NOMO-1 treated with DMSO at 0.1 percent for 48 hours (cell line): ENCODE results near the gene CDH13.
A peak's percentile ranks its signal among the peaks of the same experiment; 100 is the strongest.

Experiments used
- DNase-seq: peaks from one replicate; lab custom pipeline; 2025; ENCODE audit not compliant: unreplicated experiment; lab: John Stamatoyannopoulos, UW

CDH13 gene

DNA sequence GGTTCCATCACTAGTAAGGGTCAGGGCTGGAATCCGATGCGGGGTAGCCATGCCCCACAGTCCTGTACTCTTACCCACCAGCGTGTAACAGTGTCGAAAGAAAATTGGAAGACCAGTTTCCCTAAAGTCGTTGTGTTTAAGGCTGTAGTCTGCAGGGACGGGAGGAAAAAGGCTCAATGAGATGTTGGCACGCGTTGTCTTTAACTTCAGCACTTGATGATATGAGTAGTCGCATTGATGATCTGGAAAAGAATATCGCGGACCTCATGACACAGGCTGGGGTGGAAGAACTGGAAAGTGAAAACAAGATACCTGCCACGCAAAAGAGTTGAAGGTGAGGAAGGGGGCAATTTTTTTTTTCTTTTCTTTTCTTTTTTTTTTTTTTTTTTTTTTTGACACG, 1182.3 kb downstream of the CDH13 start:
- DNase-seq = no peak

DNA sequence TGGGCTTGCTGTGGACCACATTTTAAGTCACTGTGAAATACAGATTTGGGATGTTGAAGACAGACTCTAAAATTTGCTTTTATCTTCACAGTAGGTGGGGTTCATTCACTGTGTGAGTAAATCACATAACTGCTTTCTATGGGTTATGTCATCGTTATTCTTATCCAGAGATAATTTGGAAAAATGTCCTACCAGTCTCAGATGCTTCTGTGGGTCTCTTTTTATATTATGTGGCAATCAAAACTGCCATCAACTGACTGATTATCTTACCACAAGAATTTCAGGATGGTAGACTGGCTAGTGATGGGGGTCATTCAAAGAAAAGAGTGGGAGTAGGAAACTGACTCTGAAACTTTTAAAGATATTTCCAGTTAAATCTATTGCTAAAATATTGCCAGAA, 1184.1 kb downstream of the CDH13 start:
- DNase-seq = no peak

DNA sequence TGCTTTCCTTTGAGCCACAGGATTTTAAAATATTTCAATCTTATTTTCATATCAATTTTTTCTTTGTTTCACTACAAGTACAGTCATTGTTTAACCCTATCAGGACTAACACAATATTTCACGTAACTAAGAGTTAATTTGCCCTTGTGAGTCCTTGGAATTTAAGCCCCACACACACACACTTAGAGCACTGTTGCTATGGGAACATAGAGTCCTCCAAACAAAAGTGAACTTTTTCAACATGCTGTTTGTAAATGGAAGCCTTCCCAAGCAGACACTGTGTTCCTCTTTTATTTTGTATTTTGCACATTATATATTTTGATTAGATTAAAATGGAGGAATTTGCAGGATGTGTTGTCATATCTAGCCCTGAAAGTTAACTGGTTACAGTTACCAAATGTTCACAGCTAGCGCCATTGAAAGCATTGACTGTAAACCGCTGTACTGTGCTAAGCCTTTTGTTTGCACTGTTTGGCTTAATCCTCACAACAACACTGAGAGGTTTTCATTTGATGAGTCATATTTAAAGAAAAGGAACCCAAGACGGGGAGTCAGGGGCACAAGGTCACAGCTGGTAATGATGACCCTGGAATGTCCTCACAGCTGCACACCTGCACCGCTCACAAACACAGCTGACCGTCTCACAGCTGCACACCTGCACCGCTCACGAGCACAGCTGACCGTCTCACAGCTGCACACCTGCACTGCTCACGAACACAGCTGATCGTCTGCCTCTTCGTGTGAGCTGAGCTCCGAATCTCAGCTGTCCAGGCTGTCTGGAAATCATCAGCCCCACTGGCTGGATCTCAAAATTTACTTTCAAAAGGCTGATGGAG, 1187.3 kb downstream of the CDH13 start:
- peak; percentile 21 for DNase-seq

DNA sequence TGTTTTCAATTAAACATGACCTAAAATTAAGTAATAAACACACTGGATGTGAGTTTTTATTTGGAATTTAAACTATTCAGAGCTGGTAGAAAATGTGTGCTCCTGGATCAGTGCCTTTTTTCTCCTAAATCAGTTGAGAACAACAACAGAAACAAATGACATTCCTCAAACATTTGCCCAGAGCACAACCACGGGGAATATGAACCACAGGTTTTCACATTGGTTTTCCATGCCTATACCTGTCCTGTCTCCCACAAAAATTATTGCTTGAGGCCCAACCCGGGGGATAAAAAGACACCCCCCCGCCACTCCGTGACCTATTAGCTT, 1187.9 kb downstream of the CDH13 start:
- DNase-seq = no peak

DNA sequence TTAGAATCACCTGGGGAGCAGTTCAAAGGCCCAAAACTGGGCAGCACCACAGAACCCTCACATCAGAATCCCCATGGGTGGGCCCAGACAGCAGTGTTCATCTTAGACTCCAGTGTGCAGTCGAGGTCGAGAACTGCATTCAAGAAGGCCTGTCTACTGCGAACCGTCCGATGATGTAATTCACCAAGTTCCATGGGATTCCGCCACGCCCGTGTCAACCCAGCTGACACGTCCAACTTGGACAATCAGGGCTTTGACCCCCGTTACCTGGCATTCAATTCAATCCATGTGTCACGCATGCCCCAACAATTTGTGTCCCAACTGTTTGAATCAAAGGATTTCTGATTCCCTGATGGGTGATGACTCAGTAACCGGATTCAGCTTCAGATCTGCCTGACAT, 1190.3 kb downstream of the CDH13 start:
- no peak for DNase-seq

DNA sequence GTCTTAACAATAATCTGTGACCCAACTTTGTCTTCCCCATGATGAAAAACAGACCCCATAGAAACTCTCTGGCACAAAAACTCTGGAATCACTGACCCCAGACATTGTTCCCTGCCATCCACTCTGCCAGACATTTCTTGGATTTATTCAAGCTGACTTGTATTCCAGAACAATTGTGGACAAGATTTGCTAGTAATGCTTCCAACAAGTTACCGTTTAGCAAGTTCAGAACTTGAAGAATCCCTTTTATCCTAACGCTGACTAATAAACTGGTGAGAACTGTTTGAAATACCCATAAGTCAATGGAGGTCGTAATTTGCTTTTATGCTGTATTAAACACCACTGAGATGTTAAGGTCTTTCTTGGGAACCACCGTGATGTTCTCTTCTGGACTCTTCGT, 1191.5 kb downstream of the CDH13 start:
- DNase-seq = no peak

DNA sequence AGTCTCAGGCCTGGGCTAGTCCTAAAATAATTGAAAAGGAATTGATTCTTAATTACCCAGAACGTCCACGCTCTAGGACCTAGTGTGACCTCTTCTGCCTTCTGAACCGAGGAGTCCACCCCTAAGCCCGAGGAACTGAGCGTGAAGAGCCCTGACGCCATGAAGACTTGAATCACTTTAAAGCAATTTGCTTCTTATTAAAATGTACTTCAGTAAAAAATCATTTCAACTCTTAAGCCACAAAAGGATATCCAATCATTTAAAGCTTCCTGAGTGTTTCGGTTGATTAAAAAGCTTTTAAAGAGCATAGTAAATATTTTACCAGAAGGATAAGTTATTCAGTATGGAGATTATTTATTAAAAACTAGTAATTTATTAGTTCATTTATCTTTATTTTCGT, 1192.6 kb downstream of the CDH13 start:
- DNase-seq = no peak

DNA sequence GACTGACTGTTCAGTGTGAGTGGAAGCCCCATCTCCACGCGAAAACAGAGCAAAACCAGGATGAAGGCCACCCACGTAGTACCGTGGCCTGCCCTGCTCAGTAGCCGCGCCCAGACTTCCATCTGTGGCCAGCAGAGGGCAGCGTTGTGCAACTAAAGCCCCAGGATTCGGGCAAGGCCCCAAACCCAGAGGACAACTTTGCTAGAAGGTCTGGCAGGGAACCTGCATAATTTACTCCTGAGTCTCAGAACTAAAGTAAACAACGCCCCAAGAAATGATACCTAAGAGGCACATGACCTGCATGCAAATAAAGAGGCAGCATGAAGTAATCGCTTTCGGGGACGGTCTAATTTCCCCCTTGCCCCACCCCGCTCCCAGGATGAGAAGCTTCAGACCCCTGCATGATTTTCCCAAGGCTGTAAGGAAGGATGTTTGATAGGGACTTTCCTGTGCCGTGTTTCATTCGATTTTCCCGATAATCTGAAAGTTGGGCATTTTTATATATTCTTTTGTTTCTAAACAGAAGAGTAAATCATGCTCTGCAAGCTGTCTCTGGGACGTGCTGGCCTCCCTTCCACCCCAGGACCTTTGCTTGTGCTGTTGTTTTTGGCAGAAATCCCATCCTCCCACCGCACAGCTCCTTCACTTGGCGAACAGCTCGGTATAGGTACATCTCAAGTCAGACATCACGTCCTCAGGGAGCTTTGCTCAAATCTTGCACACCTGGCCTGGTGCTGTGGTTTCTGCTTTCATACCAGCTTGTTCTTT, 1199.6 kb downstream of the CDH13 start:
- peak; percentile 57 for DNase-seq

DNA sequence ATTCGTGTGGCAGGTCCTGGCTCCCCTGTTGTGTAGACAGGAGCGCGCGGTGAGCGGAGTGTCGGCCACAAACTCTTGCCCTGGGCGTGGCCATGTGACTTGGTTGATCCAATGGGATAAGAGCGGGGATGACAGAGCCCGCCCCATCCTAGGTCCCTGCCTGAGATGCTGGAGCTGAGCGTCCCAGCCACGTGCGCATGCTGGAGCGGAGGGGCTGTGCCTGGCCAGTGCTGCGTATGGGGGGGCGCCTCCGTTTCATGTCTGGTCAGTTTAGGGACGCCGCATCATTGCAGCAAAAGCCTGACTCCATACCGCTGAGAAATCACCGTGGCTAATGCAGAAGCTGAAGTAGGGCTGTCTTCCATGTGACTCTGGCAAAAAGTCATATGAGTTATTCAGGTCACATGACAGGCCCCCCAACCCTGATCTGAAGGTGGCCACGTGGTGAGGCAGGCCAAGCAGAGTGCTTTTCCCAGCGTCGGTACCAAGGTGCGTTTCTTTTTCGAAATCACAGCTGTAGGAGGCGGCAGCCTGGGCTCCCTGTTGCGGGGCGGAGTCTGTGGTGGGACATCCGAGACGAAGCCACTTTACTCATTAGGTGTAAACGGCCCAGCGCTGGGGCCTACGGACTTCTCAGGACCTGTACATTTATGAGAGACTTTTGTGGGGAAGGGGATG, 1203.5 kb downstream of the CDH13 start:
- no peak for DNase-seq

DNA sequence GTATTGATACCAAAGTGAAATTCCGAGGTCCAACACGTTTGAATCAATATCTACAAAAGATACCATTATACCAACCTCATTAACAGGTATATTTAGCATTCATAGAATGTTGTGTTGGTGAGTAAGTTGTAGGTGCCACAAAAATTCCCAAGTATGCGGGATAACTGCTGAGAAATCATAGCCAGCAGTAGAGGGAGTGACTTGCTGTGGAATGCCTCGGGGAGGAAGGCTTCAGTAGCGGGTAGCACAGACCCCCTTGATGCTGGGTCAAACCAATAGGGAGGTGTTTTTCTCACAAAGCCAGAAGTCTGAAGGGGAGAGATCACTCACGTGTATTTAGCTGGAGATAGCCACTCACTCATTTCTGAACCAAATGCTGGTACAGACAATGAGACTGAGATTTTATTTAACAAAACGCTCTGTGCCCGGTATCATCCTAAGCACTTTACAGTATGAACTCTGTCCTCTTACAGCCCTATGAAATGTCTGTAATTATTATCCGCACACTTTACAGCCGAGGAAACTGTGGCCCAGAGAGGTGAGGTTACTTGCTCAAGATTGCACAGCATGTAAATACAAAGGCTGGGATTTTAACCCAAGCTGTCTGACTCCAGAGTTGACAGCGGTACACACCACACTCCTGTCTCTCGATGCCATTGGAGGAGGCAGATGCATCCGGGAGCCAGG, 1204.1 kb downstream of the CDH13 start:
- DNase-seq = no peak

DNA sequence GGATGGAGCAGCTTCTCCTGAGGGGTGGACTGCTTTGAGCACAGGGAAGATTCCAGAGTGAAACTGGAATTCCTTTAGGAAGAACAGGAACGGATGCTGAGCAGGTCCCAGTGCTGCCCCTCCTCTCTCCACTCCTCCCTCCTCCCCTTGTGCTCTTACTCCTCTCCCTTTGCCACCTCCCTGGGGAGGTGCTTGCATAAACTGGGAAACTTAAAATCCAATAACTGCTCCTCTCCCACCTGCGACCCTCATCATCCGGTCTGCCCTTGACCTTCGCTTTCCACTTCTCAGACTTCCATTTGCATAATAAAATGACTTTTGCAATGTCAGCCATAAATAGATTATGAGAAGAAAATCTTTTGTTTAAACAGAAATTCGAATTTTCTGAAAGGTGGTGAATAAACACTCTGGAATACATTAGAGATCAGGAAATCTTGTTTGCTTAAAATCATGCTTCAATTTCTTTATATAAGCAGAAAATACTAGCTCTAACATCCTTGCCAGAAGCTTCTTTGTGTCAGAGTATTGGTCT, 1204.8 kb downstream of the CDH13 start:
- DNase-seq = no peak

DNA sequence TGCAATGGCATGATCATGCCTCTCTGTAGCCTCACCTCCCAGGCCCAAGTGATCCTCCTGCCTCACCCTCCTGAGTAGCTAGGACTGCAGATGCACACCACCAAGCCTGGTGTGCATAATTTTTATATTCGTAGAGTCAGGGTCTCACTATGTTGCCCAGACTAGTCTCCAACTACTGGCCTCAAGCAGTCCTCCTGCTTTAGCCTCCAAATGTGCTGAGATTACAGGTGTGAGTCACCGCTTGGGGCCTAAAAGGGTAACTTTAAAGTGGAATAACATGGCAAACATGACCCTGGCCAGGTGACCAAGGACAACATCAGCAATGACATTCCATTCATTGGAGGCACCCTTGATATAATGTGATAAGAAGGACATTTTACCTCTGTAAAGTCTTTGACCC, 1207.2 kb downstream of the CDH13 start:
- no peak for DNase-seq

DNA sequence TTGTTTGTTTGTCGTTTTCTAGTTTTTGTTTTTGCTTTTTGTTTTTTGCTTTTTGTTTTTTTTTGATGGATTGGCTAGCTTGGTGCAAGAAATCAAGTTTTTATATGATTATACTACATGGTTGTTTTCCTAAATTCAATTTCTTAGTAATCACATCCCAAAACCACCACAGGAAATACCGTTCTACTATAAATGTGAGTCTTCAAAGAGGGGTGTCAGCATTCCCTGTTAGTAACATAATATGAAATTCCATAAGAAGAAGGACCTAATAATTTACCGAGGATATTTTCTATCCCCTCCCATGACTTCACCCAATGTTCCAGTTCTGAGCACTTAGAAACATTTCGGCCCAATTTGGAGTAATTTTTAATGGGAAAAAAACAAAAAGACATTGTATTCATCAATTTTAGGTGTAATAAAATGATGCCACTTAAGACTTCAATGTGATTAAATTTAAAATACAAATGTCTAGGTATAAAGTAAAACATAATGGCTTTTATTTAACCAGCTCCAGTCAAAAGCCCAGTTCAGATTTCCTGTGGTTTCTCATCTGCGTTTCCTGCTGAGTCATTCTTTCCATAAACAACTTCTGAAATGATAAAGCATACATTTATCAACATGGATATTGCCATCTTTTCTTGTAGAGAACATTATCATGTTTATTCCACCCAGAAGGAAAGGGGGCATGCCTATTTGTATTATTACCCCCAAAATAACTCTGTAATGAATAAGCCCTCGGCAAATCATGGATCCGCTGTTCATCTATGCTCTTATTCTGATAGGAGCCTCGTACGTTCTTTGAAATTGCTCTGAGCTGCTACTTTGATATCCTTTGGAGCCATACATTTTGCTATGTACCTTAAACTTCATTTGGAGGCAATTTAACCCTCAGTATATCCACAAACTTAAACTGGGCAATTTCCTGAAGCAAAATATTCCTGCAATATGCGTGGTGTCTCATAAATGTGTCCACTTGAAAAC, 1209.1 kb downstream of the CDH13 start:
- DNase-seq = peak; percentile 34

DNA sequence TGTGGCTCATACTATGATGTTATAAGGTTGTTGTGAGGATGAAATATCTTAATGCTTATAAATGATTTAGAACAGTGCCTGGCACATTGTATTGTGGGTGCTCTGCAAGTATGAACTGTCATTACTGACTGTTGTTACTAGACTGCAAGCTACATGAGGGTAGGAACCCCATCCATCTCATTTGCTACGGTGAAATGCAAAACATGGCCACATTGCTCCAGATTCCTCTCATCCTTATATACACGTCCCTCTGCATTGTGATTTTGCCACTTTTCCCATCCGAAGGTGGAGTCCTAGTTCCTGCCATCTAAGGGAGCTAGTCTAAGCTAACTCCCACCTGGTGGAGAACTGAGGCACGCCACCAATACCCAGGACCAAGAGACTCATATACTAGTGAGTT, 1210.8 kb downstream of the CDH13 start:
- DNase-seq = no peak

DNA sequence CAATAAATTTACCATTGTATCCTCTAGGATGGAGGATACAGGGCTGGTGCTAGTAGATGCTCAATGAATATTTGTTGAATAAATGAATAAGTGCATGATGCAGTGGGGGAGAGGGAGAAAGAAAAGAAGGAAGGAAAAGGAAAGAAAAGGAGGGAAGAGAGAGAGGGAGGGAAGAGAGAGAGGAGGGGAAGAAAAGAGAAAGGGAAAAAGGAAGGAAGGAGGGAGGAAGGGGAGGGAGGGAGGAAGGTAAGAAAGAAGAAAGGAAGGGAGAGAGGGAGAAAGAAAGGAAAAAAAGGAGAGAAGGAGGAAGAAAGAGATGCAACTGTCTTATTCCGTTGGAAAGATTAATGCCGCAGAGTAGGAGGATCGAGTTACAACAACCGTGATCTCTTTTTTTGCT, 1211.4 kb downstream of the CDH13 start:
- DNase-seq = no peak

DNA sequence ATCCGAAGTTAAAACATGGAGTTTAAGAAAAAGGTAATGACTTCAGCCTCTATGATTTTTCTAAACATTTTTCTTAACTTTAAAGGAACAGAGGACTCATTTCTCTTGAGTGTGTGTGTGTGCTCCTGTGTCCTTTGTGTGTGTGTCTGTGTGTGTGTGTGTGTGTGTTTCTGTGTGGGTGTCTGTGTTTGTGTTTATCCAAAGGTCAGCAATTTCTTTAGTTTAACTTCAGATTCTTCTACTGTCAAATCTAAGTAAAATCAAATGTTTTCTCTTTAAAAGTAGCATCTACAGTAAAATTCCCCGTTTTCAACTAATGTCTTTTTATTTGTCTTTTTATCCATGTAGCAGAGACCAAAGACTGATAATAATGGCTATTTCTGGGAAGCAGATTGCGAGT, 1212.8 kb downstream of the CDH13 start:
- no peak for DNase-seq

DNA sequence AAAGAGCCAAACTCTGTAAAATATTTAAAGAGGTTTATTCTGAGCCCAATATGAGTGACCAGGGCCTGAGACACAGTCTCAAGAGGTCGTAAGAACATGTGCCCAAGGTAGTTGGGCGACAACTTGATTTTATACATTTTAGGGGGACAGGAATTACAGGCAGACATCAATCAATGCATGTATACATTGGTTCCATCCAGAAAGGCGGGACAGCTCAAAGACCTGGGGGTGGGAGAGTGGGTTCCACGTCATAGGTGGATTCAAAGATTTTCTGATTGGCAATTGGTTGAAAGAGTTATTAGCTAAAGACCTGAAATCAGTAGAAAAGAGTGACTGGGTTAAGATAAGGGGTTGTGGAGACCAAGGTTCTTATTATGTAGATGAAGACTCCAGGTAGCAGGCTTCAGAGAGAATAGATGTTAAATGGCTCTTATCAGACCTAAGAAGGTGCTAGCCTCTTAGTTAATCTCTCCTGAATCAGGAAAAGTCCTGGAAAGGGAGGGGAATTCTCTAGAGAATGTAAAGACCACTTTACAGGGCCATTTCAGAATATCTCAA, 1213.4 kb downstream of the CDH13 start:
- no peak for DNase-seq

DNA sequence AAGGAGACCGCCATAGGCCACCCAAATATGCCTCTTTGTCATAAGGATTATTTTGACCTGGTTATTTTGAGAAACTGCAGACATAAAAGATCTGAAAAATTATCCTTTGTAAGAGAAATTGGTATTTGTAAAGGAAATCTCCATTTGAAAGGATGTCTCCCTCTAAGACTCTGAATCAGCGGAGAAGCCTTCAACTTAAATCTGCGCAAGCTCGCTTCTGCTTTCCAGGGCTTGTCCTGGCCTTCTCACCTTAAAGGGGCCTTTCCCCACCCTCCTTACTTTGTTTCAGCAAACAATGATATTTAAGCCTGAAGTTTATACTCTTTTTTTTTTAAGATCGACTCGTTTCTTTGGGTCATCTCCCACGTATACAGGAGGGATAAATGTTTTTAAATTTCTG, 1215.5 kb downstream of the CDH13 start:
- DNase-seq = peak; percentile 2

DNA sequence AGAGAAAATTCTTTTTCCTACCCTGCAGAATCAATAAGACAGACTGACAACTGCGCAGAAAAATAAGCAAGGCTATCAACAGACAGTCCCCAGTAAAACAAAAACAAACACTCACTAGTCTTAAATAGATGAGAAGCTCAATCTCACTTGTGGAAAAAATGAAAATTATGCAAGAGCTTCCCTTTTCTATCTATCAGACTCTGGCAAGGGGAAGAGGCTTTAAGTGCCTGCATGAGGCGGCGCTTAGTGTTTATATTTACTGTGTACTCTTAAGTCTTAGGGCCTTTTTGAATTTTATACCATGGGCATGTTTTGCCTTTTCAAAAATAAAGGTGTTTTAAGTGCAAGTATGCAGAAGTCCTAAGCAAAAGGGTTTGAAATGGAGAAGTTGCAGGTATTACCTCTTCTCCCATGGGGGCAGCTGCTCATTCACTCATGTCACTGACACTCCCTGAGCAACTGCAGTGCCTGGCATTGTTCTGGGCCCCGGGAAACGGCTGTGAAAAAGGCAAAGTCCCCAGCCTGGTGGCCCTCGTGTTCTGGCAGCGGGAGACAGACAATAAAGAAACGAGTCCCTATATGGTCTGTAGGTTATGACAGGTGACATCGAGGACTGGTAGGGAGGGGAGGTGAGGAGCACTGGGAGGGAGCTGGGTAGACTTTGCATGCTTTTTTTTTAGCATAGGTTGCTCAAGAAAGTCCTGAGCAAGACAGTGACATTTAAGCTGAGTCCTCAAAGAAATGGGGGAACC, 1216.2 kb downstream of the CDH13 start:
- peak; percentile 80 for DNase-seq
